HCT116 (cell line): ENCODE measurements around the gene AGBL1. TPM values are rescaled to one million over a fixed set of nuclear protein-coding genes. Genes with fewer than 3 reads are reported as not detected.

Source experiments
- ATAC-seq: fragments of 200-7000 bp; cut with Tn5 transposase; 2 replicates; pipeline ENCODE4 v1.9.1; 2020; ENCODE audit warnings: mild to moderate bottlenecking, moderate library complexity
- BruUV-seq: library from RNA; stranded (reverse); fragments of 400-500 nt; replicated peaks from 2 replicates; lab custom pipeline; 2021; lab: Mats Ljungman, UMichigan
- CTCF ChIA-PET: fragments of 300-600 bp; sonication (Branson Sonifier 250); formaldehyde crosslinking; loops from one replicate; lab custom pipeline; 2021; ENCODE audit warnings: antibody characterized with exemption; lab: Charles Lee
- POLR2A ChIA-PET: fragments of 300-600, 350-600 bp; sonication (Branson Sonifier 250); formaldehyde crosslinking; loops from one replicate; lab custom pipeline; 2021; ENCODE audit warnings: antibody characterized with exemption; lab: Charles Lee
- RAD21 ChIA-PET, 2 experiments: fragments of 300-600 bp; sonication (Branson Sonifier 250); formaldehyde crosslinking; loops; one replicate each; lab custom pipeline; 2023; ENCODE audit warnings: low total read pairs in 2 of 2; ENCODE audit not compliant: uncharacterized antibody in 2 of 2, unreplicated experiment in 2 of 2, low non-redundant PET in 1 of 2; lab: Charles Lee
- DNase-seq: peaks from one replicate; pipeline ENCODE4 v3.0.0-alpha.2; 2010; ENCODE audit warnings: low read depth, low spot score
- H2AFZ ChIP-seq: fragments of 200-600 bp; shearing (Covaris generic), sonication (generic); 2 replicates; pipeline ENCODE4 v1.6.1; 2017; ENCODE audit warnings: low read depth, mixed run types, mixed read lengths, antibody characterized with exemption, low read length; ENCODE audit not compliant: poor library complexity, severe bottlenecking
- H3K27ac ChIP-seq: 2 replicates; pipeline ENCODE4 v1.5.1; 2012; ENCODE audit warnings: low read depth, low read length
- H3K27me3 ChIP-seq: fragments of 200-600 bp; sonication (generic); 2 replicates; pipeline ENCODE4 v1.6.1; 2016; ENCODE audit warnings: mixed run types, low read length, mixed read lengths; ENCODE audit not compliant: insufficient read depth
- H3K36me3 ChIP-seq, 2 experiments: fragments of 200-500 bp in 1 of 2; fragments of 200-600 bp in 1 of 2; sonication (Bioruptor generic) in 1 of 2; sonication (generic) in 1 of 2; 2 replicates each; pipeline versions ENCODE4 v1.5.1 to v1.6.1; 2014 to 2016; ENCODE audit warnings: low read length in 2 of 2, inconsistent platforms in 1 of 2, mixed read lengths in 1 of 2, mixed run types in 1 of 2; ENCODE audit not compliant: insufficient read depth in 2 of 2, control insufficient read depth in 1 of 2
- H3K4me1 ChIP-seq, 2 experiments: fragments of 200-600 bp in 1 of 2; sonication (generic) in 1 of 2; 2 replicates each; pipeline versions ENCODE4 v1.5.1 to v1.6.1; 2012 to 2017; ENCODE audit warnings: low read length in 2 of 2, inconsistent platforms in 1 of 2, mild to moderate bottlenecking in 1 of 2, mixed read lengths in 1 of 2, mixed run types in 1 of 2, moderate library complexity in 1 of 2; ENCODE audit not compliant: insufficient read depth in 2 of 2, control insufficient read depth in 1 of 2
- H3K4me2 ChIP-seq: fragments of 200-600 bp; sonication (generic); 2 replicates; pipeline ENCODE4 v1.6.1; 2017; ENCODE audit warnings: mixed run types, low read length, mixed read lengths
- H3K4me3 ChIP-seq, 2 experiments: fragments of 200-600 bp in 1 of 2; sonication (generic) in 1 of 2; replicated peaks in 1 of 2; 2 replicates each; pipeline ENCODE4 v1.5.1; 2011 to 2016; ENCODE audit warnings: low read length in 2 of 2, control low read depth in 1 of 2, low read depth in 1 of 2, mild to moderate bottlenecking in 1 of 2, mixed read lengths in 1 of 2, mixed run types in 1 of 2
- H3K79me2 ChIP-seq: fragments of 200-600 bp; sonication (generic); 2 replicates; pipeline ENCODE4 v1.6.1; 2017; ENCODE audit warnings: mild to moderate bottlenecking, mixed run types, low read length, moderate library complexity, mixed read lengths; ENCODE audit not compliant: insufficient read depth
- H3K9ac ChIP-seq: fragments of 200-600 bp; sonication (generic); 2 replicates; pipeline ENCODE4 v1.6.1; 2016; ENCODE audit warnings: low read length, mixed read lengths
- H3K9me2 ChIP-seq: fragments of 200-600 bp; sonication (generic), shearing (Covaris generic); 2 replicates; pipeline ENCODE4 v1.6.1; 2017; ENCODE audit warnings: mixed run types, mild to moderate bottlenecking, moderate library complexity; ENCODE audit not compliant: insufficient read depth
- H3K9me3 ChIP-seq, 2 experiments: fragments of 200-500 bp in 1 of 2; fragments of 200-600 bp in 1 of 2; sonication (Bioruptor generic) in 1 of 2; sonication (generic) in 1 of 2; 2 replicates each; pipeline ENCODE4 v1.6.1; 2014 to 2017; ENCODE audit warnings: low read length in 2 of 2, mixed read lengths in 2 of 2, inconsistent platforms in 1 of 2, low read depth in 1 of 2, mild to moderate bottlenecking in 1 of 2, mixed run types in 1 of 2, moderate library complexity in 1 of 2; ENCODE audit not compliant: control insufficient read depth in 1 of 2, insufficient read depth in 1 of 2
- H4K20me1 ChIP-seq: fragments of 200-600 bp; sonication (generic), shearing (Covaris generic); 2 replicates; pipeline ENCODE4 v1.6.1; 2017; ENCODE audit warnings: mixed run types, mild to moderate bottlenecking, moderate library complexity; ENCODE audit not compliant: insufficient read depth
- ATF3 ChIP-seq: IDR thresholded peaks from 2 replicates; pipeline ENCODE4 v1.6.1; 2012
- CEBPB ChIP-seq: IDR thresholded peaks from 2 replicates; pipeline ENCODE4 v1.6.1; 2012; ENCODE audit warnings: low read depth
- EGR1 ChIP-seq: IDR thresholded peaks from 2 replicates; pipeline ENCODE4 v1.6.1; 2012; ENCODE audit warnings: low read depth
- EZH2 ChIP-seq: fragments of 200-600 bp; sonication (generic); IDR thresholded peaks from 2 replicates; pipeline ENCODE4 v1.6.1; 2017; ENCODE audit warnings: antibody characterized with exemption, mixed run types
- EZH2phosphoT487 ChIP-seq: fragments of 200-600 bp; IDR thresholded peaks from 2 replicates; pipeline ENCODE4 v1.6.1; 2018; ENCODE audit warnings: antibody characterized with exemption, borderline replicate concordance
- FOSL1 ChIP-seq: IDR thresholded peaks from 2 replicates; pipeline ENCODE4 v1.6.1; 2012; ENCODE audit warnings: low read depth
- JUND ChIP-seq: IDR thresholded peaks from 2 replicates; pipeline ENCODE4 v1.6.1; 2012
- POLR2AphosphoS5 ChIP-seq: IDR thresholded peaks from 2 replicates; pipeline ENCODE4 v1.6.1; 2011; ENCODE audit warnings: mild to moderate bottlenecking, low read depth, low read length, moderate library complexity
- RAD21 ChIP-seq: IDR thresholded peaks from 2 replicates; pipeline ENCODE4 v1.6.1; 2012; ENCODE audit warnings: low read depth, mild to moderate bottlenecking
- REST ChIP-seq: IDR thresholded peaks from 2 replicates; pipeline ENCODE4 v1.6.1; 2012; ENCODE audit warnings: low read depth
- SP1 ChIP-seq: IDR thresholded peaks from 2 replicates; pipeline ENCODE4 v1.6.1; 2012; ENCODE audit warnings: low read depth
- SRF ChIP-seq: IDR thresholded peaks from 2 replicates; pipeline ENCODE4 v1.6.1; 2012; ENCODE audit warnings: low read depth
- TCF7L2 ChIP-seq: IDR thresholded peaks from 2 replicates; pipeline ENCODE4 v1.7.0; 2011; ENCODE audit warnings: borderline replicate concordance, inconsistent platforms; ENCODE audit not compliant: insufficient read depth, insufficient read length; ENCODE audit errors: extremely low read depth
- YY1 ChIP-seq: IDR thresholded peaks from 2 replicates; pipeline ENCODE4 v1.6.1; 2011; ENCODE audit warnings: low read length, low read depth, moderate library complexity, mild to moderate bottlenecking; ENCODE audit not compliant: insufficient replicate concordance; ENCODE audit errors: extremely low read depth
- ZNF274 ChIP-seq: fragments of 200-500 bp; sonication (Bioruptor generic); IDR thresholded peaks from 2 replicates; pipeline ENCODE4 v1.6.1; 2014; ENCODE audit warnings: mild to moderate bottlenecking, low read depth, low read length, inconsistent platforms
- intact Hi-C: fragments of 100-400 bp; cut with micrococcal nuclease; formaldehyde crosslinking; loops from 2 replicates; pipeline ENCODE4 v1.10.0; 2022
- total RNA-seq: library from RNA; stranded (reverse); gene quantifications from one replicate; pipeline ENCODE4 v1.2.1, GENCODE V29; 2021; ENCODE audit not compliant: unreplicated experiment

Gene AGBL1
- total RNA-seq, 1 experiment from 2014 or later, result not detected

GRCh38 chr15:86846036-86846435 lies 766.4 kb downstream of the AGBL1 start:
- H3K9ac ChIP-seq, result no peak overlapping the region
- H3K27ac ChIP-seq, result no peak overlapping the region
- no peak overlapping the region for H2AFZ ChIP-seq
- H3K79me2 ChIP-seq, result no peaks in the 10 kb centered on the region
- peaks cover 14 to 28% of the 10 kb centered on the region in 2 experiments; a peak in 2 of 4 replicates for H3K9me3 ChIP-seq
- H3K4me3 ChIP-seq, result no peak overlapping the region
- ChIA-PET CTCF (no interaction called here), POLR2A (no interaction called here)
- H3K4me1 ChIP-seq, result no peaks in the 10 kb centered on the region
- ATAC-seq, result no peak
- no peak for DNase-seq
- intact Hi-C loops, result no loop called here
- no peak overlapping the region for H3K4me2 ChIP-seq
- no TSS peak for BruUV-seq
- TF ChIP-seq ATF3 (no peak), SRF (no peak), REST (no peak), EZH2 (no peak), YY1 (no peak), EZH2phosphoT487 (no peak), TCF7L2 (no peak), EGR1 (no peak), FOSL1 (no peak), CEBPB (no peak), JUND (no peak), ZNF274 (no peak), RAD21 (no peak), SP1 (no peak), POLR2AphosphoS5 (no peak)
- TF ChIP-seq, all 23 proteins: peak for 0
- no peaks in the 10 kb centered on the region for H3K27me3 ChIP-seq
- H4K20me1 ChIP-seq, result no peaks in the 10 kb centered on the region
- no peaks in the 10 kb centered on the region for H3K36me3 ChIP-seq
- no peaks in the 10 kb centered on the region for H3K9me2 ChIP-seq
- RAD21 ChIA-PET, result no interaction called here
